ENCODE data around the gene PHOSPHO2.
A peak's percentile ranks its signal among the peaks of the same experiment; 100 is the strongest.

PHOSPHO2 gene

DNA sequence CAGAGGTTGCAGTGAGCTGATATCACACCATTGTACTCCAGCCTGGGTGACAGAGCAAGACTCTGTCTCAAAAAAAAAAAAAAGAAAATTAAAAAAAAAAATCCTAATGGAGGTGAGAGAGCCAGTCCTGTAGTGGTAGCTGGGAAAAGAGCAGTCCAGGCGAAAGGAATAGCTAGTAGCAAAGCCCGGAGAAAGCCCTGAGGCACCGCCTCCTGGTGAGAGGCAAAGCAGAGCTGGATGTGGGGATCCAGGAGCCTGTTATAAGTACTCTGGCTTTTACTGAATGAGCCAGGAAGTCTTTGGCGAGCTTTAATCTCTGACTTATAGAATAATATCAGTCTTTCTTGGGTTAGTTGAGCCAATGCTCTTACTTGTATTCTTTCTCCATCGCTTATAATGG is 32.8 kb downstream of the PHOSPHO2 start:
- Histone ChIP-seq H3K14ac (ENCODE audit: low read length in 2 of 2) (no peak overlapping the region), H2BK12ac (ENCODE audit: low read length in 2 of 2) (no peak overlapping the region), H3K4me2 (ENCODE audit: low read length, poor library complexity, severe bottlenecking) (no peak overlapping the region), H3K9ac (ENCODE audit: low read length) (no peak overlapping the region), H3K9me3 (ENCODE audit: control insufficient read depth, low read length) (no peaks in the 10 kb centered on the region), H3K36me3 (ENCODE audit: control insufficient read depth in 1 of 2, insufficient read depth in 2 of 2, low read depth in 1 of 2, low read length in 2 of 2) (no peaks in the 10 kb centered on the region), H3K79me1 (replicated peaks; ENCODE audit: low read length, poor library complexity, severe bottlenecking) (no peaks in the 10 kb centered on the region), H2AFZ (ENCODE audit: low read depth, low read length) (no peak overlapping the region), H3K27ac (ENCODE audit: low read length, poor library complexity, severe bottlenecking) (no peak overlapping the region), H2AK5ac (ENCODE audit: low read length, severe bottlenecking) (no peak overlapping the region), H3K4me1 (ENCODE audit: control insufficient read depth, insufficient read depth, low read depth, low read length) (peaks cover 1% of the 10 kb centered on the region), H4K91ac (ENCODE audit: low read length) (no peak overlapping the region), H3K23ac (ENCODE audit: low read length in 2 of 2) (no peak overlapping the region), H3K18ac (ENCODE audit: low read depth in 1 of 2, low read length in 2 of 2) (no peak overlapping the region), H2BK5ac (ENCODE audit: low read depth, low read length, poor library complexity, severe bottlenecking) (no peak overlapping the region), H2BK15ac (ENCODE audit: low read depth, poor library complexity, severe bottlenecking) (no peak overlapping the region), H3K4ac (ENCODE audit: low read depth in 1 of 2, low read length in 2 of 2) (no peak overlapping the region), H4K8ac (ENCODE audit: low read length) (no peak overlapping the region), H3K27me3 (ENCODE audit: control insufficient read depth in 1 of 2, insufficient read depth in 1 of 2, low read length in 2 of 2) (no peaks in the 10 kb centered on the region), H3K4me3 (ENCODE audit: insufficient read depth in 1 of 2, low read depth in 1 of 2, low read length in 2 of 2) (no peak overlapping the region), H2BK120ac (ENCODE audit: low read depth, low read length) (no peak overlapping the region)
- WGBS, result 82% methylated on average over 3 of the region's 5 CpGs
- no peak for DNase-seq

DNA sequence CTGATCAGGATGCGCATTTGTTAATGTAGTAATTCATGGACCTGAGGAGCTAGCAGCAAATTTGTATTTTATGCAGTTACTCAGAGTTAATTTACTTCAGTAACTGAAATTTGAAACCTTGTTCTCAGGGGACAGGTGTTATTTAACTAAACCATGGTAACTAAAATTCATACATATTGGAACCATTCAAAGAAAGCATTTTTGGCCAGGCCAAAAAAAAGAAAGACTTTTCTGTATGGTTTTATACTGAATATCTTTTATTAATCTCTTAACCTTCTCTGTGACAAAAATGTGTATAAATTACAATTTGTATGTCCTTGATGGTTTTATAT is 35.0 kb downstream of the PHOSPHO2 start:
- H2AFZ ChIP-seq (ENCODE audit: low read depth, low read length), result no peak overlapping the region
- no peak overlapping the region for H3K4me3 ChIP-seq (ENCODE audit: insufficient read depth in 1 of 2, low read depth in 1 of 2, low read length in 2 of 2)
- no peak overlapping the region for H4K91ac ChIP-seq (ENCODE audit: low read length)
- no peak overlapping the region for H3K4me2 ChIP-seq (ENCODE audit: low read length, poor library complexity, severe bottlenecking)
- H3K18ac ChIP-seq (ENCODE audit: low read depth in 1 of 2, low read length in 2 of 2), result no peak overlapping the region
- H2BK15ac ChIP-seq (ENCODE audit: low read depth, poor library complexity, severe bottlenecking), result no peak overlapping the region
- H3K9me3 ChIP-seq (ENCODE audit: control insufficient read depth, low read length), result no peaks in the 10 kb centered on the region
- no peak overlapping the region for H2BK12ac ChIP-seq (ENCODE audit: low read length in 2 of 2)
- H2BK5ac ChIP-seq (ENCODE audit: low read depth, low read length, poor library complexity, severe bottlenecking), result no peak overlapping the region
- H3K23ac ChIP-seq (ENCODE audit: low read length in 2 of 2), result no peak overlapping the region
- H3K27me3 ChIP-seq (ENCODE audit: control insufficient read depth in 1 of 2, insufficient read depth in 1 of 2, low read length in 2 of 2), result peaks cover 0 to 10% of the 10 kb centered on the region in 2 experiments
- no peak for DNase-seq
- H3K36me3 ChIP-seq (ENCODE audit: control insufficient read depth in 1 of 2, insufficient read depth in 2 of 2, low read depth in 1 of 2, low read length in 2 of 2), result no peaks in the 10 kb centered on the region
- no peak overlapping the region for H4K8ac ChIP-seq (ENCODE audit: low read length)
- no peak overlapping the region for H3K14ac ChIP-seq (ENCODE audit: low read length in 2 of 2)
- no peak overlapping the region for H2BK120ac ChIP-seq (ENCODE audit: low read depth, low read length)
- H3K79me1 ChIP-seq (replicated peaks; ENCODE audit: low read length, poor library complexity, severe bottlenecking), result no peaks in the 10 kb centered on the region
- no peak overlapping the region for H3K9ac ChIP-seq (ENCODE audit: low read length)
- no peak overlapping the region for H3K4ac ChIP-seq (ENCODE audit: low read depth in 1 of 2, low read length in 2 of 2)
- H3K27ac ChIP-seq (ENCODE audit: low read length, poor library complexity, severe bottlenecking), result no peak overlapping the region
- H3K4me1 ChIP-seq (ENCODE audit: control insufficient read depth, insufficient read depth, low read depth, low read length), result peaks cover 5% of the 10 kb centered on the region
- H2AK5ac ChIP-seq (ENCODE audit: low read length, severe bottlenecking), result no peak overlapping the region
- WGBS, result 100% methylated on average over 1 of the region's 1 CpG

DNA sequence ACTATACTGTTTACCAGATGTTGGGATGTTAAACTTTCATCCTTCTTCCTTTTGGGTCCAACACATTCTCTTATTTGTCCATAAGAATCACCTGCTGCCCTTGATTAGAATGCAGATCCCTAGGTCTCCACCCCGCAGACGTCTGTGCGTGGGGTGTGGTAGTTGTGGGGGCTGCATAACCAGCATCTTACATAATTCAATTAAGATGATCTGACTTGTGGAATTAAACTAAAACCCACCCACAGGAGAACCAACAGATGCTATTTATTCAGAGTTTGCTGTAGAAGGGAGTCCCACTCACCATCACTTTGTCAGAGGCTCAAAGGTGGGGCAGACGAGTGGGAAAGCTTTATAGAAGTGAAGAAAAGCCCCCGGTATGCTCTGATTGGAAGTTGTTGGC is 37.8 kb downstream of the PHOSPHO2 start:
- no peak overlapping the region for H3K9ac ChIP-seq (ENCODE audit: low read length)
- DNase-seq, result no peak
- H3K4me1 ChIP-seq (ENCODE audit: control insufficient read depth, insufficient read depth, low read depth, low read length), result peaks cover 8% of the 10 kb centered on the region
- H3K4ac ChIP-seq (ENCODE audit: low read depth in 1 of 2, low read length in 2 of 2), result no peak overlapping the region
- peaks cover 0 to 16% of the 10 kb centered on the region in 2 experiments for H3K27me3 ChIP-seq (ENCODE audit: control insufficient read depth in 1 of 2, insufficient read depth in 1 of 2, low read length in 2 of 2)
- H3K36me3 ChIP-seq (ENCODE audit: control insufficient read depth in 1 of 2, insufficient read depth in 2 of 2, low read depth in 1 of 2, low read length in 2 of 2), result no peaks in the 10 kb centered on the region
- H4K8ac ChIP-seq (ENCODE audit: low read length), result no peak overlapping the region
- H3K27ac ChIP-seq (ENCODE audit: low read length, poor library complexity, severe bottlenecking), result no peak overlapping the region
- H2AFZ ChIP-seq (ENCODE audit: low read depth, low read length), result no peak overlapping the region
- no peak overlapping the region for H2BK5ac ChIP-seq (ENCODE audit: low read depth, low read length, poor library complexity, severe bottlenecking)
- no peak overlapping the region for H3K18ac ChIP-seq (ENCODE audit: low read depth in 1 of 2, low read length in 2 of 2)
- H3K14ac ChIP-seq (ENCODE audit: low read length in 2 of 2), result no peak overlapping the region
- H2AK5ac ChIP-seq (ENCODE audit: low read length, severe bottlenecking), result no peak overlapping the region
- no peaks in the 10 kb centered on the region for H3K9me3 ChIP-seq (ENCODE audit: control insufficient read depth, low read length)
- H4K91ac ChIP-seq (ENCODE audit: low read length), result no peak overlapping the region
- 86% methylated on average over 2 of the region's 5 CpGs for WGBS
- H3K79me1 ChIP-seq (replicated peaks; ENCODE audit: low read length, poor library complexity, severe bottlenecking), result peaks cover 3% of the 10 kb centered on the region
- H2BK120ac ChIP-seq (ENCODE audit: low read depth, low read length), result no peak overlapping the region
- H2BK12ac ChIP-seq (ENCODE audit: low read length in 2 of 2), result no peak overlapping the region
- H3K4me3 ChIP-seq (ENCODE audit: insufficient read depth in 1 of 2, low read depth in 1 of 2, low read length in 2 of 2), result no peak overlapping the region
- H3K23ac ChIP-seq (ENCODE audit: low read length in 2 of 2), result no peak overlapping the region
- H3K4me2 ChIP-seq (ENCODE audit: low read length, poor library complexity, severe bottlenecking), result no peak overlapping the region
- no peak overlapping the region for H2BK15ac ChIP-seq (ENCODE audit: low read depth, poor library complexity, severe bottlenecking)

DNA sequence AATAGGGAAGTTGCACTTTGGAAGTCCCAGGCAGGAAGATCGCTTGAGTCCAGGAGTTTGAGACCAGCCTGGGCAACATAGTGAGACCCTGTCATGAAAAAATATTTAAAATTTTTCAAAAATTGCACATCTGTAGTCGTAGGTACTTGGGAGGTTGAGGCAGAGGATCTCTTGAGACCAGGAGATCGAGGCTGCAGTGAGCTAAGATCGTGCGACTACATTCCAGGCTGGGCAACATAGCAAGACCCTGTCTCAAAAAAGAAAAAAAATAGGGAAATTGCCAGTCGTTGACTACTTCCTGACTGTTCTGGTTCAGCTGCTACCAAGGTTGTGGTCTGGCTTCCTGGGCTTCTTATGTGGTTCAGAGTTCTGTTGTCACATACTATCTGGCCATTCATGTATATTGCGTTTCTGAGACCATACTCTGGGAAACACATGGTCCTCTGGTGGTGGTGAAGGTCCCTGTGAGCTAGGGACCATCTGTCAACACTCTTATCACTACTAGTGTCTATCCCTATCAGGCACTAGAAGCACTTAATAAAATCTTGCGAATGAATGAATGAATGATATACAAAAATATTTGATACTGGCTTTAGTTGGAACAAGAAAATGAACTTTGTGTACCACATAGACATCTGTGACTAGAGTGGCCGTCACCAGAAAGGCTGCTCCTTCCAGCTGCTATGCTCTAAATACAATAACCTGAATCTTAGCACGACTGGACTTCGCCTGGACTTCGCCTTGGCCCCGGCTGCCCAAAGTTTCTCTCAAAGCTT is 38.5 kb downstream of the PHOSPHO2 start:
- Histone ChIP-seq H3K14ac (ENCODE audit: low read length in 2 of 2) (no peak overlapping the region), H3K9ac (ENCODE audit: low read length) (peak overlapping the region; percentile 28), H3K18ac (ENCODE audit: low read depth in 1 of 2, low read length in 2 of 2) (peak overlapping the region in 1 of 2 experiments; percentile 11), H2AK5ac (ENCODE audit: low read length, severe bottlenecking) (no peak overlapping the region), H4K8ac (ENCODE audit: low read length) (no peak overlapping the region), H2AFZ (ENCODE audit: low read depth, low read length) (peak overlapping the region; percentile 43), H3K36me3 (ENCODE audit: control insufficient read depth in 1 of 2, insufficient read depth in 2 of 2, low read depth in 1 of 2, low read length in 2 of 2) (no peaks in the 10 kb centered on the region), H3K4me2 (ENCODE audit: low read length, poor library complexity, severe bottlenecking) (peak overlapping the region; percentile 91), H2BK120ac (ENCODE audit: low read depth, low read length) (no peak overlapping the region), H2BK5ac (ENCODE audit: low read depth, low read length, poor library complexity, severe bottlenecking) (no peak overlapping the region), H3K4me3 (ENCODE audit: insufficient read depth in 1 of 2, low read depth in 1 of 2, low read length in 2 of 2) (peak overlapping the region; percentile 74 to 75), H3K23ac (ENCODE audit: low read length in 2 of 2) (no peak overlapping the region), H3K4ac (ENCODE audit: low read depth in 1 of 2, low read length in 2 of 2) (no peak overlapping the region), H3K4me1 (ENCODE audit: control insufficient read depth, insufficient read depth, low read depth, low read length) (peaks cover 8% of the 10 kb centered on the region), H2BK12ac (ENCODE audit: low read length in 2 of 2) (no peak overlapping the region), H3K27ac (ENCODE audit: low read length, poor library complexity, severe bottlenecking) (no peak overlapping the region), H2BK15ac (ENCODE audit: low read depth, poor library complexity, severe bottlenecking) (peak overlapping the region; percentile 62), H3K9me3 (ENCODE audit: control insufficient read depth, low read length) (no peaks in the 10 kb centered on the region), H3K79me1 (replicated peaks; ENCODE audit: low read length, poor library complexity, severe bottlenecking) (peaks cover 6% of the 10 kb centered on the region), H4K91ac (ENCODE audit: low read length) (no peak overlapping the region), H3K27me3 (ENCODE audit: control insufficient read depth in 1 of 2, insufficient read depth in 1 of 2, low read length in 2 of 2) (peaks cover 0 to 18% of the 10 kb centered on the region in 2 experiments)
- DNase-seq, result peak; percentile 8
- whole genome bisulfite sequencing, result 63% methylated on average over 12 of the region's 13 CpGs

Measured in mesenchymal stem cell (in vitro differentiated cells and primary cell).